ENCODE data around the gene G6PD. TPM values are rescaled to one million over a fixed set of nuclear protein-coding genes. Genes with fewer than 3 reads are reported as not detected.

Gene G6PD
- total RNA-seq, 1 experiment from 2014 or later: 615 TPM

DNA sequence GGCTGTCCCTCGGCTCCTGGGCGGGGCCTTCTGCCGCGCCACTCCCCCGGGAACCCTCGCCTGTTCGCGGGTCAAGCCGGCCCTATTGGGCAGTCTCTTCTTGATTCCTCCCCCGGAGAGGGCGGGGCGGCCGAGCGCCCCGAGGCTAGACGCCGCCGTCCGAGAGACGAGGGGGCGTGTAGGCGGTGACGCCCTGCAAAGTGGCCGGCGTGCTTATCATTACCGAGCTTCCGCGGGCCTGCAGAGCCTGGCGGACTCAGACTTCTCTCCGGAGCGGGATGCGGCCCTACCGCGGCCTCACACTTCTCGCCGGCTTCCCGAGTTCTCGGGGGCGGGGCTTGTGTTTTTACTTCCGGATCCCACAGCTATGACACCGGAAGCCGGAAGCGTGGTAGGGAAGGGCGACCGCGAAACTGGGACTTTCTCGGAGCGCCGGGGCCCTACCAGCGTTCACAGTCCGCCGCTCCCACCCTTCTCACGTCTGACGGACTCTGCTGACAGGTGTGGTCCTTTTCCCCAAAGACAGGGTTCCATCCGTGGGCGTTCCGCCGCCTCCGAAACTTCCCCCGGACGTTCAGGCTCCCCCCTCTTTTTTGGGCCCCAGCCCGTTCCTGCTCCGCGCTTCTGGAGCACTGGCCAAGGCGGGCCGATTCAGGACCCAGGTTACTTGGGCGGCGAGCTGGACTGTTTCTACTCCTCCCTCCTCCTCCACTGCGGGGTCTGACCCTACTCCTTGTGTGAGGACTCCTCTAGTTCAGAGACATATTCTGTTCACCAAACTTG lies 790 bp upstream of the G6PD start, which contains the start of gene IKBKG:
IKBKG (plus strand) TSS at position 376 of the 783 bp plus-strand sequence. CDS start 4,383 bp downstream, outside the sequence.
- ChIA-PET CTCF (no interaction called here), POLR2A (interaction anchor here (0.6 to 1.4 kb wide), 3 partner anchors 149 to 258 kb away, joined by 3 to 9 read pairs (median 5); partner anchors contain the start of genes MPP1 and RPL10)
- no TSS peak for BruUV-seq (replicated peaks)
- H3K9me3 ChIP-seq (ENCODE audit: control insufficient read depth, insufficient read depth, low read depth, low read length): no peaks in the 10 kb centered on the region
- ATAC-seq: peak; percentile 89
- no peaks in the 10 kb centered on the region for H3K27me3 ChIP-seq (ENCODE audit: control insufficient read depth, insufficient read depth, low read length)
- intact Hi-C loops (cut with micrococcal nuclease; ENCODE audit: unreplicated experiment): no loop called here
- peaks cover 8% of the 10 kb centered on the region for H3K36me3 ChIP-seq (ENCODE audit: control insufficient read depth, insufficient read depth, low read length)
- peaks cover 45% of the 10 kb centered on the region for H3K4me1 ChIP-seq (ENCODE audit: control insufficient read depth, insufficient read depth, low read length)
- no peak for DNase-seq (ENCODE audit: low read depth, low spot score)
- peak within 1 kb of the TSS; percentile 99 for H3K27ac ChIP-seq (ENCODE audit: low read length)
- TF ChIP-seq, protein P1, sequence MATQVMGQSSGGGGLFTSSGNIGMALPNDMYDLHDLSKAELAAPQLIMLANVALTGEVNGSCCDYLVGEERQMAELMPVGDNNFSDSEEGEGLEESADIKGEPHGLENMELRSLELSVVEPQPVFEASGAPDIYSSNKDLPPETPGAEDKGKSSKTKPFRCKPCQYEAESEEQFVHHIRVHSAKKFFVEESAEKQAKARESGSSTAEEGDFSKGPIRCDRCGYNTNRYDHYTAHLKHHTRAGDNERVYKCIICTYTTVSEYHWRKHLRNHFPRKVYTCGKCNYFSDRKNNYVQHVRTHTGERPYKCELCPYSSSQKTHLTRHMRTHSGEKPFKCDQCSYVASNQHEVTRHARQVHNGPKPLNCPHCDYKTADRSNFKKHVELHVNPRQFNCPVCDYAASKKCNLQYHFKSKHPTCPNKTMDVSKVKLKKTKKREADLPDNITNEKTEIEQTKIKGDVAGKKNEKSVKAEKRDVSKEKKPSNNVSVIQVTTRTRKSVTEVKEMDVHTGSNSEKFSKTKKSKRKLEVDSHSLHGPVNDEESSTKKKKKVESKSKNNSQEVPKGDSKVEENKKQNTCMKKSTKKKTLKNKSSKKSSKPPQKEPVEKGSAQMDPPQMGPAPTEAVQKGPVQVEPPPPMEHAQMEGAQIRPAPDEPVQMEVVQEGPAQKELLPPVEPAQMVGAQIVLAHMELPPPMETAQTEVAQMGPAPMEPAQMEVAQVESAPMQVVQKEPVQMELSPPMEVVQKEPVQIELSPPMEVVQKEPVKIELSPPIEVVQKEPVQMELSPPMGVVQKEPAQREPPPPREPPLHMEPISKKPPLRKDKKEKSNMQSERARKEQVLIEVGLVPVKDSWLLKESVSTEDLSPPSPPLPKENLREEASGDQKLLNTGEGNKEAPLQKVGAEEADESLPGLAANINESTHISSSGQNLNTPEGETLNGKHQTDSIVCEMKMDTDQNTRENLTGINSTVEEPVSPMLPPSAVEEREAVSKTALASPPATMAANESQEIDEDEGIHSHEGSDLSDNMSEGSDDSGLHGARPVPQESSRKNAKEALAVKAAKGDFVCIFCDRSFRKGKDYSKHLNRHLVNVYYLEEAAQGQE (IDR thresholded peaks at IDR 0.05; ENCODE audit: insufficient read depth in 1 of 2, low read depth in 2 of 2, low read length in 1 of 2): no peak
- peak; percentile 76 for TF ChIP-seq POLR2AphosphoS5 (IDR thresholded peaks at IDR 0.05; ENCODE audit: low read depth, low read length)
- peak; percentile 92; the same call in 1 of the 2 replicates for TF ChIP-seq SIN3A (IDR thresholded peaks at IDR 0.05; ENCODE audit: borderline replicate concordance, insufficient read depth, low read depth, low read length)
- no peak for TF ChIP-seq TCF7L2 (IDR thresholded peaks at IDR 0.05; ENCODE audit: low read depth, low read length)
- H3K4me3 ChIP-seq (ENCODE audit: low read depth in 2 of 2, low read length in 2 of 2): peak within 1 kb of the TSS; percentile 77 to 98
- in situ Hi-C loops (cut with HindIII; ENCODE audit: low pct_unique_long_range_greater_than_20kb, low sequenced_read_pairs): no loop called here

- in situ Hi-C loops (cut with HindIII; ENCODE audit: low pct_unique_long_range_greater_than_20kb, low sequenced_read_pairs) (no loop called here), intact Hi-C loops (cut with micrococcal nuclease; ENCODE audit: unreplicated experiment) (no loop called here)
- Histone ChIP-seq H3K27me3 (ENCODE audit: control insufficient read depth, insufficient read depth, low read length) (no peaks in the 10 kb centered on the region), H3K9me3 (ENCODE audit: control insufficient read depth, insufficient read depth, low read depth, low read length) (no peaks in the 10 kb centered on the region), H3K36me3 (ENCODE audit: control insufficient read depth, insufficient read depth, low read length) (peaks cover 8% of the 10 kb centered on the region), H3K4me1 (ENCODE audit: control insufficient read depth, insufficient read depth, low read length) (peaks cover 58% of the 10 kb centered on the region), H3K4me3 (ENCODE audit: low read depth in 2 of 2, low read length in 2 of 2) (peak overlapping the region; percentile 77 to 98), H3K27ac (ENCODE audit: low read length) (peak overlapping the region; percentile 96)
- POLR2A ChIA-PET: interaction anchor here (0.6 to 0.7 kb wide), 3 partner anchors 46 to 168 kb away, joined by 3 to 11 read pairs (median 6); no protein-coding TSS in a partner anchor
- TF ChIP-seq, protein P1 (IDR thresholded peaks at IDR 0.05; ENCODE audit: insufficient read depth in 1 of 2, low read depth in 2 of 2, low read length in 1 of 2): no peak
- no peak for TF ChIP-seq POLR2AphosphoS5 (IDR thresholded peaks at IDR 0.05; ENCODE audit: low read depth, low read length)
- TF ChIP-seq, protein P2, sequence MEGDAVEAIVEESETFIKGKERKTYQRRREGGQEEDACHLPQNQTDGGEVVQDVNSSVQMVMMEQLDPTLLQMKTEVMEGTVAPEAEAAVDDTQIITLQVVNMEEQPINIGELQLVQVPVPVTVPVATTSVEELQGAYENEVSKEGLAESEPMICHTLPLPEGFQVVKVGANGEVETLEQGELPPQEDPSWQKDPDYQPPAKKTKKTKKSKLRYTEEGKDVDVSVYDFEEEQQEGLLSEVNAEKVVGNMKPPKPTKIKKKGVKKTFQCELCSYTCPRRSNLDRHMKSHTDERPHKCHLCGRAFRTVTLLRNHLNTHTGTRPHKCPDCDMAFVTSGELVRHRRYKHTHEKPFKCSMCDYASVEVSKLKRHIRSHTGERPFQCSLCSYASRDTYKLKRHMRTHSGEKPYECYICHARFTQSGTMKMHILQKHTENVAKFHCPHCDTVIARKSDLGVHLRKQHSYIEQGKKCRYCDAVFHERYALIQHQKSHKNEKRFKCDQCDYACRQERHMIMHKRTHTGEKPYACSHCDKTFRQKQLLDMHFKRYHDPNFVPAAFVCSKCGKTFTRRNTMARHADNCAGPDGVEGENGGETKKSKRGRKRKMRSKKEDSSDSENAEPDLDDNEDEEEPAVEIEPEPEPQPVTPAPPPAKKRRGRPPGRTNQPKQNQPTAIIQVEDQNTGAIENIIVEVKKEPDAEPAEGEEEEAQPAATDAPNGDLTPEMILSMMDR (IDR thresholded peaks at IDR 0.05): no peak
- TF ChIP-seq SIN3A (IDR thresholded peaks at IDR 0.05; ENCODE audit: borderline replicate concordance, insufficient read depth, low read depth, low read length): no peak
- no peak for TF ChIP-seq TCF7L2 (IDR thresholded peaks at IDR 0.05; ENCODE audit: low read depth, low read length)
- DNase-seq (ENCODE audit: low read depth, low spot score) (no peak), ATAC-seq (no peak)
- BruUV-seq (replicated peaks): no TSS peak
- CTCF ChIA-PET: no interaction called here
Measured at GRCh38 chrX:154545673-154546274, 872 bp downstream of the G6PD start.

Data from Panc1 (cell line).